Right kidney (tissue), 9 donors: ENCODE results near the gene KCNK2.

Experiments
- DNase-seq: peaks from one replicate; pipeline ENCODE4 v3.0.0-alpha.2; 2016
- long read RNA-seq, 8 donors: transcript quantifications; one replicate each; lab custom pipeline, GENCODE V29; 2026

Gene KCNK2
- long read RNA-seq, donor 1, partial matches to known transcripts, result 0 of 2 reads
- long read RNA-seq, donor 1, other reads (novel, unspliced or antisense), result 0 of 2 reads
- long read RNA-seq, donor 2, result 0 reads
- long read RNA-seq, donor 3, partial matches to known transcripts, result 0 of 2 reads
- long read RNA-seq, donor 3, other reads (novel, unspliced or antisense), result 0 of 2 reads
- long read RNA-seq, donor 4, partial matches to known transcripts, result 0 of 1 reads
- long read RNA-seq, donor 4, other reads (novel, unspliced or antisense), result 0 of 1 reads
- long read RNA-seq, donor 5, partial matches to known transcripts, result 0 of 1 reads
- long read RNA-seq, donor 5, other reads (novel, unspliced or antisense), result 0 of 1 reads
- long read RNA-seq, donor 6, result 0 reads
- long read RNA-seq, donor 7, result 0 reads
- long read RNA-seq, donor 8, result 0 reads

GRCh38 chr1:215082532-215083382 lies at the start of gene KCNK2:
Gene KCNK2, plus strand, starts transcription at chr1:215082737. Its CDS starts 649 bp downstream, at chr1:215083386.
- peak; percentile 76 for DNase-seq

- DNase-seq, result no peak
Observed at GRCh38 chr1:215032911-215033526, 49.5 kb upstream of the KCNK2 start.

GRCh38 chr1:215040190-215040589 lies 42.3 kb upstream of the KCNK2 start:
- no peak for DNase-seq

GRCh38 chr1:215043401-215043800 lies 39.1 kb upstream of the KCNK2 start:
- DNase-seq, result no peak

GRCh38 chr1:215044151-215044550 lies 38.4 kb upstream of the KCNK2 start:
- DNase-seq, result no peak

GRCh38 chr1:215045698-215046308 lies 36.7 kb upstream of the KCNK2 start:
- no peak for DNase-seq

GRCh38 chr1:215052256-215053015 lies 30.1 kb upstream of the KCNK2 start:
- DNase-seq, result no peak

- no peak for DNase-seq
Observed at GRCh38 chr1:215054266-215054665, 28.3 kb upstream of the KCNK2 start.

- no peak for DNase-seq
Observed at GRCh38 chr1:215055281-215055935, 27.1 kb upstream of the KCNK2 start.

GRCh38 chr1:215056584-215056983 lies 26.0 kb upstream of the KCNK2 start:
- DNase-seq, result no peak

- no peak for DNase-seq
Observed at GRCh38 chr1:215059947-215060346, 22.6 kb upstream of the KCNK2 start.

- DNase-seq, result no peak
Observed at GRCh38 chr1:215064327-215064726, 18.2 kb upstream of the KCNK2 start.

GRCh38 chr1:215071078-215071477 lies 11.5 kb upstream of the KCNK2 start:
- DNase-seq, result no peak

GRCh38 chr1:215076322-215076721 lies 6.2 kb upstream of the KCNK2 start:
- no peak for DNase-seq

- no peak for DNase-seq
Observed at GRCh38 chr1:215079456-215079855, 3.1 kb upstream of the KCNK2 start.

GRCh38 chr1:215081661-215082531 lies 641 bp upstream of the KCNK2 start:
- peak; percentile 33 for DNase-seq

GRCh38 chr1:215083383-215083961 lies 935 bp downstream of the KCNK2 start:
- peak; percentile 62 for DNase-seq

- DNase-seq, result no peak
Observed at GRCh38 chr1:215084621-215085020, 2.1 kb downstream of the KCNK2 start.

GRCh38 chr1:215087603-215088002 lies 5.1 kb downstream of the KCNK2 start:
- no peak for DNase-seq

- DNase-seq, result no peak
Observed at GRCh38 chr1:215094381-215094780, 11.8 kb downstream of the KCNK2 start.
